ENCODE data around the gene PF4V1.
A peak's percentile ranks its signal among the peaks of the same experiment; 100 is the strongest.

DNA sequence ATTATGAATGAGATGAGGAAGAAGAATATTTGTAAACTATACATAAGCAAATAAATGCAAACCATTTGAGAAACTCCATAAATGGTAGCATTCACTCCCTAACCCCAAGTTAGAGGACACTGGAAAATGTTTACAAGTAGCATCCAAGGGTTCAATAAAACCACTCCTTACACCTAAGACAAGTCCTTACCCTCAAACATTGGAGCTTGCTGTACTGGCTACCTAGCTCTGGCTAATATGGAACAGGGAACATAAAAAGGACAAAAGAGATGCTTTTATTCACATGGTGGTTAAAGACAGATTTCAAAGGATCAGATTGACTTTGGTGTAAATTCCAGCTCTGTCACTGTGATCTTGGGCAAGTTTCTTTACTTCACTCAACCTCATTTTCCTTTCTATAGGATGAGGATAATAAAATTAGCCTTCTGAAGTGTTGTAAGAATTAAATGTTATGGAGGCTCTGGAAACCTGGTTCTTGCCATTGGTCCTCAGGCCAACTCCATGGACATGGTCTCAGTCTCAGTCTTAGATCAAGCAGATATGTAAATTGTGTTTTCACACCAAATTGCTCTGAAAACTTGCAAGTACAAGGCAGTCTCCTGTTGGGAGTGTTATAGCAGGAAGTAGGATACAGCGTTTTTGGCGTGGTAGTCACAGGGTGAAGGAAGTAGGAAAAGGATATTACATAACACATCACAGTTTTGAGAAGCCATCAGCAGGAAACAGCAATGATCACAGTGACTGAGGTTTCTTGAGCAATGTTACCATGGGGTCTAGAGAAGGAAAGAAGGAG, 19.4 kb downstream of the PF4V1 start:
- no peak for TF ChIP-seq POLR2A (IDR thresholded peaks at IDR 0.05)
- TF ChIP-seq EP300 (IDR thresholded peaks at IDR 0.05): peak; percentile 57 to 77
